Measurements from ENCODE around the gene FAM174B. TPM values are rescaled to one million over a fixed set of nuclear protein-coding genes. Genes with fewer than 3 reads are reported as not detected.
A peak's percentile ranks its signal among the peaks of the same experiment; 100 is the strongest.

FAM174B gene
- 23.0 TPM for polyA plus RNA-seq (2013, experiment 1 of 2)
- 22.2 TPM for polyA plus RNA-seq (2013, experiment 2 of 2)

DNA sequence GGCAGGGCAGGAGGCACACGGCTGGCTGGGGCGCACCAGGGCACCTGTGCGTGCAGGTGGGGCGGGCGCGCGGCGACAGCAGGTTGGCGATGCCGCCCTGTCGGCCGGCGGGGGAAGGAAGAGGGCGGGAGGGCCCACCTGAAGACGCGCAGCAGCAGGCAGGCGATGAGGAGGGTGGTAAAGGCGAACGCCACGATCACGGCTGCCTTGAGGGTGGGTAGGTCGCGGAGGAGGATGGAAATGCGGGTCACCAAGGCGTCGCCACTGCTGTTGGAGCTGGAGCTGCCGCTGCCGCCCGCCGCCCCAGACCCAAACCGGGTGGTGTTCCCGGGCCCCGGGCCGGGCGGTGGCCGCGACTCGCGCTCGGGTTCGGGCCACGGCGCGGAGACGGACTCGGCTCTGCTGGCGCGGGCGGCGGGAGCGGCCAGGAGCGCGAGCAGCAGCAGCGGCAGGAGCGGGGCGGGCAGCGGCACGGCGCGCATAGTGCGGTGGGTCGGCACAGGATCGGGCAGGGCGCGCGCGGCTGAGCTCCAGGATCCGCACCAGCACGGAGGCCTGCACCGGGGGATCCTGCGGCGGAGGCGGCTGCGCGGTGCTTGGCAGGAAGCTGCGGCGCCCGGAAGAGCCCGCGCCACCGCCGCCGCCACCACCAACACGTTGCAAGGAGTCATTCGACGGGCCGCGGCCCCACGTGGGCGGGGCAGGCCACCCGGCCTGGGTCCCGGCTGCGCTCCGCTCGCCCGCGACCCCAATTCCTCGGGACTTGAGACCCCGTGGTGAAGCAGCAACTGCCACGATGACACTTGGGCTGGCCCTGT is at the start of gene FAM174B:
Gene FAM174B, minus strand, starts transcription at position 598 of the 818 bp plus-strand sequence.
- 1% methylated on average over 100 of the region's 100 CpGs for WGBS
- Histone ChIP-seq H3K9ac (ENCODE audit: low read depth, low read length) (peak within 1 kb of the TSS; percentile 75), H3K9me3 (ENCODE audit: insufficient read depth, low read depth, low read length) (peaks cover 4% of the 10 kb centered on the region; the same call in 1 of the 2 replicates), H3K4me1 (ENCODE audit: insufficient read depth, low read length) (peaks cover 18% of the 10 kb centered on the region), H3K27me3 (ENCODE audit: insufficient read depth, low read length) (peaks cover 23% of the 10 kb centered on the region), H3K4me3 (ENCODE audit: low read length) (peak within 1 kb of the TSS; percentile 69), H3K36me3 (ENCODE audit: insufficient read depth, low read length) (peaks cover 9% of the 10 kb centered on the region), H3K27ac (ENCODE audit: low read depth, low read length) (peak within 1 kb of the TSS; percentile 21; the same call in 1 of the 2 replicates)

DNA sequence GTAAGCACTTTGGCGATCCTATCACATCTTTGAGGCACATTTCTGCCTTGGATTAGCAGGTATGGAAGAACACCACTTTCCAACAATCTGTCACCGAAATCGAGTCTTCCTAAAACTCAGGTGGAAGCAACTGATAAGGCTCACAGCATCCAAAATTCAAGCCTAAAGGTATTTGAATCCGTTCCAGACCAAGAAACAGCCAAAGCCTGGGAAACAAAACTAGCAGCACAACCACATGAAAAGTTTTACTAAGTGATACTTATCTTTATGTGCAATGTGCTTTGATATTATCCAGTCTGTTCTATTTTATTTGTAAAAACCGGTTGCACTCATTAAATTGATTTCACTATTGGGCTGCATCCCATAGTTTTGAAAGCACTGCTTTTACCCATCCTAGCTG is 40.5 kb upstream of the FAM174B start:
- H3K9me3 ChIP-seq (ENCODE audit: insufficient read depth, low read depth, low read length), result 0 out of 2 replicates have a peak, but pooled peaks cover 4% of the 10 kb centered on the region
- no peaks in the 10 kb centered on the region for H3K4me1 ChIP-seq (ENCODE audit: insufficient read depth, low read length)
- no peak overlapping the region for H3K4me3 ChIP-seq (ENCODE audit: low read length)
- no peaks in the 10 kb centered on the region for H3K36me3 ChIP-seq (ENCODE audit: insufficient read depth, low read length)
- 92% methylated on average over 5 of the region's 5 CpGs for WGBS
- H3K27me3 ChIP-seq (ENCODE audit: insufficient read depth, low read length), result no peaks in the 10 kb centered on the region
- no peak overlapping the region for H3K9ac ChIP-seq (ENCODE audit: low read depth, low read length)
- no peak overlapping the region for H3K27ac ChIP-seq (ENCODE audit: low read depth, low read length)

DNA sequence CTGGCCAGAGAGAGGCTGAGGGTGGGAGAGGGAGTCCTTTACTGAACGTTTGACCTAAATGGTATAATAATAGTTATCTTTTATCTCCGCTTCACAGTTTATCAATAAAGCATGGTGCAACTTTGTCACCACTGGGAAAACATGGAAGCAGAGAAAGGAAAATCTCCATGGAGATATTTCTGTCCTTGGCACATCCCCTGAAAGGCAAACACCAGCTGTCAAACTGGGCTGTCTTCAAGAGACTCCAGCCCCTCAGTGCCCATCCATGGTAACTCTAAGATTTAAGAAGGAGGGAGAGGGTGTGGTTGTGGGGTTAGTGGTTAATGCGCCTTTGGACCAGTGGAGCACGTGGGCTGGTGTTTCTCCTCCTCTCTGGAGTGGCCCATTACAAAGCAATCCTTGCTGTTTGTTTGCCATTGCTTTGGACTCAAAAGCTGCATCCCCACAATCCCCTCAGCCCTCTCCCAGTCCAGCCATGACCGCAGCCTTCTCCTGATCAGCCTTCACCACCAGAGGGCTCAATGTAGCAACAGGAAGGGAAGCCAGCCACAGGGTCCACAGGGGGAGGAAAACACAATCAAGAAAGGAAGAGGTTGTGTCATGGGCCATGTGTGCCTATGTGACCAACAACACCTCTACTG is 38.2 kb upstream of the FAM174B start:
- Histone ChIP-seq H3K4me3 (ENCODE audit: low read length) (no peak overlapping the region), H3K27ac (ENCODE audit: low read depth, low read length) (no peak overlapping the region), H3K9me3 (ENCODE audit: insufficient read depth, low read depth, low read length) (peaks cover 17% of the 10 kb centered on the region), H3K9ac (ENCODE audit: low read depth, low read length) (no peak overlapping the region), H3K36me3 (ENCODE audit: insufficient read depth, low read length) (no peaks in the 10 kb centered on the region), H3K4me1 (ENCODE audit: insufficient read depth, low read length) (no peaks in the 10 kb centered on the region), H3K27me3 (ENCODE audit: insufficient read depth, low read length) (no peaks in the 10 kb centered on the region)
- 61% methylated on average over 4 of the region's 5 CpGs for WGBS

DNA sequence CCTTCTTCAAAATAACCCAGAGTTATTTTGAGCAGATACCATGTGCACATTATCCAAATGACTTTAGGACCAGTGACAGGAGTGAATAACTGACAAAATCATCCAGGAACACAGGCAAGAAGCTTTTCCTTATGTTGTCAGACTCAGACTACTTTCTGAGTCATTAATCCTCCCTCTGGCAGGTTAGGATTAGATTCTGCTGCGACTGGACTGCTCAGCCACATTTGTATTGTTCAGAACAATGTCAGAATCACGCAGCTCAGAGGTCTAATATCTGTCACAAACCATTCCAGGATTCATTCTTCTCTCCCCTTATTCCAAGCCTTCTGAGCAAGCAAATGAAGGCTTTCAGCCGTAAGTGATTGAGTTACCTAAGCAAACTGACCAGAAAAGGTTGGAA is 34.8 kb upstream of the FAM174B start:
- Histone ChIP-seq H3K9me3 (ENCODE audit: insufficient read depth, low read depth, low read length) (peaks cover 19% of the 10 kb centered on the region), H3K4me3 (ENCODE audit: low read length) (no peak overlapping the region), H3K27me3 (ENCODE audit: insufficient read depth, low read length) (no peaks in the 10 kb centered on the region), H3K4me1 (ENCODE audit: insufficient read depth, low read length) (no peaks in the 10 kb centered on the region), H3K27ac (ENCODE audit: low read depth, low read length) (no peak overlapping the region), H3K9ac (ENCODE audit: low read depth, low read length) (no peak overlapping the region), H3K36me3 (ENCODE audit: insufficient read depth, low read length) (no peaks in the 10 kb centered on the region)
- WGBS, result 91% methylated on average over 3 of the region's 3 CpGs

DNA sequence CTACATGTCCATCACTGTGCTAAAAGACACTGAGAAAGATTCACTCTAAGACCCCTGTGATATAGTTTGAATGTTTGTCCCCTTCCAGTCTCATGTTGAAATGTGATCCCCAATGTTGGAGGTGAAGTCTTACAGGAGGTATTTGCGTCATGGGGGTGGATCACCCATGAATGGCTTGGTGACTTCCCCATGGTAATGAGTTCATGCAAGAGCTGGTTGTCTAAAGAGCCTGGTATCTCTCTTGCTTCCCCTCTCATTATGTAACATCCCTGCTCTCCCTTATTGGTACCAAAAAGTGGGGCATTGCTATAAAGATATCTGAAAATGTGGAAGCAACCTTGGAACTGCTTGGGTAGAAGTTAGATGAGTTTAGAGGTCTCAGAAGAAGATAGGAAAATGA is 32.2 kb upstream of the FAM174B start:
- H3K9me3 ChIP-seq (ENCODE audit: insufficient read depth, low read depth, low read length), result peaks cover 19% of the 10 kb centered on the region
- H3K27me3 ChIP-seq (ENCODE audit: insufficient read depth, low read length), result no peaks in the 10 kb centered on the region
- no peak overlapping the region for H3K9ac ChIP-seq (ENCODE audit: low read depth, low read length)
- no peak overlapping the region for H3K27ac ChIP-seq (ENCODE audit: low read depth, low read length)
- H3K4me1 ChIP-seq (ENCODE audit: insufficient read depth, low read length), result 0 out of 2 replicates have a peak, but pooled peaks cover 4% of the 10 kb centered on the region
- WGBS, result 81% methylated on average over 1 of the region's 1 CpG
- no peaks in the 10 kb centered on the region for H3K36me3 ChIP-seq (ENCODE audit: insufficient read depth, low read length)
- no peak overlapping the region for H3K4me3 ChIP-seq (ENCODE audit: low read length)

DNA sequence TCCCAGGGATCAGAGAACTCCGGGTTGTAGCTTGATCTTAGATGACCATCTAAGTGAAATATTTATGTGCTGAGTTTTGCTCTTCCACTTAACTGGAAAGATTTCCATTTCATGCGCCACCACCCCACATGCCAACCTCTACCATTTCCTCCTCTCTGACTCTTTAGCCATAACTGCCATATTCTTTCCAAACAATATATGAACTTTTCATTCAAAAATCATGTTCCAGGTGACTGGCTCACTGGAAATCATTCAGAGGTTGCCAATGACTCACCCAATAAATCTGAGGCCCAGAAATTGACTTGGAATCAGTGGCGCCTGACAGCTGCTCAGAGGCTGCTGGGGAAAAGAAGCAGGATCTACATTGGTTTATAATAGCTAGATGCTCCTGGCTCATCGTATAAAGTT is 31.6 kb upstream of the FAM174B start:
- Histone ChIP-seq H3K36me3 (ENCODE audit: insufficient read depth, low read length) (no peaks in the 10 kb centered on the region), H3K27me3 (ENCODE audit: insufficient read depth, low read length) (no peaks in the 10 kb centered on the region), H3K4me1 (ENCODE audit: insufficient read depth, low read length) (0 out of 2 replicates have a peak, but pooled peaks cover 4% of the 10 kb centered on the region), H3K9me3 (ENCODE audit: insufficient read depth, low read depth, low read length) (peaks cover 19% of the 10 kb centered on the region), H3K4me3 (ENCODE audit: low read length) (no peak overlapping the region), H3K9ac (ENCODE audit: low read depth, low read length) (no peak overlapping the region), H3K27ac (ENCODE audit: low read depth, low read length) (no peak overlapping the region)
- WGBS, result 90% methylated on average over 4 of the region's 4 CpGs

DNA sequence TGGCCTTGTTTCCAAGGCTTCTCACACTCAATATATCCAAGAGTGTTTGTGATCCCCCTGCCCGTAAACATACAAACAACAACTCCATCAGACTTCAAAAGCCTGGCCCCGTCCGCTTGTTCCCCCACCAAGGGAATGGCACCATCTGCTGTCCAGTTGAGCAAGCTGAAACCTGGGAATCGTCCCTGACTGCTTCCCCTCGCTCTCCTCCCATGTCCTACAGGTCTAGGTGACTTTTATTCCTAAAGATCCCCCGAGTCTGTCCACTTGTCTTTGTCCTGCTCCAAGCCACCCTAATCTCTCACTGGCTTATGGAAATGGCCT is 27.9 kb upstream of the FAM174B start:
- WGBS, result 68% methylated on average over 6 of the region's 6 CpGs

DNA sequence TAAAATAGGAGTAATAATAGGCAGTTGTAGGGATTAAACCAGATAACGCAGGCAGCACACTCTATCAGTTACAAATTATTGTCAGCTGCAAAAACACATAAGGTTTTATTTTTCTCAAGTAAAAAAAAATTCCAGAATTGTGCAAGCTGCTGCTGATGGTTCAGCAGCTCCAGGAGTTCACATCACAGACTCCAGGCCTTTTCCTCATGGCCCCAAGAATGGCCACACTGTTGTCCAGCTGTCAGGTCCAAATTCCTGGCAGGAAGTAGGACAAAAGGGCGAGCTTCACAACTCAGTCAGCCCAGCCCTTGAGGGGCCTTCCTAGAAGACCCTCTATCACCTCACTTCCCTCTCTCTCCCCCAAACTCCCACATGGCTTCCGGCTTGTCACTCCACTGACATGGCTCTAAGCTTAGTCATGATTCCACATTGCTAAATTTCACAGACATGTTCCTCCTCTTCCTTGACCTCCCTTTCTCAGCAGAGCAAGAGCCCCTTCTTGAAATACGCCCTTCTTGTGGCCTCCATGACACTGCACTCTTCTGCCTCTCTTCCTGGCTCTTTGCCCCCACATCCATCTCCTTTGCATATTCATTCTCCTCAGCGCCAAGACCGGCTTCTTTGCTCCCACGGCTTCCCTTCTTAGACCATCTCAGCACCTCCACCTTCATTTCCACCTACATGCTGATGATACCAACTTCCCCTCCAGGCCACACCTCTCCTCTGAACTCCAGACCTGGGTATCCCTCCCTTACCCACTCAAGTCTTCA is 27.4 kb upstream of the FAM174B start:
- no peak overlapping the region for H3K9ac ChIP-seq (ENCODE audit: low read depth, low read length)
- 0 out of 2 replicates have a peak, but pooled peaks cover 4% of the 10 kb centered on the region for H3K4me1 ChIP-seq (ENCODE audit: insufficient read depth, low read length)
- no peaks in the 10 kb centered on the region for H3K9me3 ChIP-seq (ENCODE audit: insufficient read depth, low read depth, low read length)
- no peak overlapping the region for H3K27ac ChIP-seq (ENCODE audit: low read depth, low read length)
- H3K36me3 ChIP-seq (ENCODE audit: insufficient read depth, low read length), result no peaks in the 10 kb centered on the region
- H3K27me3 ChIP-seq (ENCODE audit: insufficient read depth, low read length), result no peaks in the 10 kb centered on the region
- H3K4me3 ChIP-seq (ENCODE audit: low read length), result no peak overlapping the region
- WGBS, result 81% methylated on average over 7 of the region's 7 CpGs

More for the DNA sequence above, 27.9 kb upstream of the FAM174B start:
- Histone ChIP-seq H3K9me3 (ENCODE audit: insufficient read depth, low read depth, low read length) (peaks cover 2% of the 10 kb centered on the region), H3K4me3 (ENCODE audit: low read length) (no peak overlapping the region), H3K27me3 (ENCODE audit: insufficient read depth, low read length) (no peaks in the 10 kb centered on the region), H3K27ac (ENCODE audit: low read depth, low read length) (no peak overlapping the region), H3K9ac (ENCODE audit: low read depth, low read length) (no peak overlapping the region), H3K4me1 (ENCODE audit: insufficient read depth, low read length) (0 out of 2 replicates have a peak, but pooled peaks cover 4% of the 10 kb centered on the region), H3K36me3 (ENCODE audit: insufficient read depth, low read length) (no peaks in the 10 kb centered on the region)

DNA sequence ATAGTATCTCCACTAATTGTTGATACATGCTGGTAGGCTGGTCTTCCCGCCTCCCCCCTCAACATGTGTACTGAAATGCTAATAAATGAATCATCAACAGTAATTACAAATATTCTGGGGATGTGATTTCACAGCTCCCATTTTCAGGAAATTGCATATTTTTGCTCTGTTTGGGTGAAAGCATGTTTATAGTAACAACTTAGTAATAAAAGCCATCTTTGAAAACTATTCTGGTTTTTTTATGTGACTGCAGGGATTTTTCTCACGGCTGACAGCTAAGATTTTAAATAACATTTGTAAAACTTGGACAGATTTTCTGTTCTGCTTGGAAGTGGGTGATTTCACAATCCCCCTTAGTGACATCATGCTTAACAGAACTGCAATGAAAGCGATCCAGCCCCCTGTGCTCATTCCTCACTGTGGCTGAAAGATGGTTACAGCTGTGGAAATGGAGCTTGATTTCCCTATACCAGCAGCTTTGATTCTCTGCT is 25.6 kb upstream of the FAM174B start:
- Histone ChIP-seq H3K27ac (ENCODE audit: low read depth, low read length) (no peak overlapping the region), H3K9me3 (ENCODE audit: insufficient read depth, low read depth, low read length) (no peaks in the 10 kb centered on the region), H3K4me3 (ENCODE audit: low read length) (no peak overlapping the region), H3K9ac (ENCODE audit: low read depth, low read length) (no peak overlapping the region), H3K27me3 (ENCODE audit: insufficient read depth, low read length) (no peaks in the 10 kb centered on the region), H3K36me3 (ENCODE audit: insufficient read depth, low read length) (no peaks in the 10 kb centered on the region), H3K4me1 (ENCODE audit: insufficient read depth, low read length) (0 out of 2 replicates have a peak, but pooled peaks cover 4% of the 10 kb centered on the region)
- 33% methylated on average over 2 of the region's 3 CpGs for WGBS

DNA sequence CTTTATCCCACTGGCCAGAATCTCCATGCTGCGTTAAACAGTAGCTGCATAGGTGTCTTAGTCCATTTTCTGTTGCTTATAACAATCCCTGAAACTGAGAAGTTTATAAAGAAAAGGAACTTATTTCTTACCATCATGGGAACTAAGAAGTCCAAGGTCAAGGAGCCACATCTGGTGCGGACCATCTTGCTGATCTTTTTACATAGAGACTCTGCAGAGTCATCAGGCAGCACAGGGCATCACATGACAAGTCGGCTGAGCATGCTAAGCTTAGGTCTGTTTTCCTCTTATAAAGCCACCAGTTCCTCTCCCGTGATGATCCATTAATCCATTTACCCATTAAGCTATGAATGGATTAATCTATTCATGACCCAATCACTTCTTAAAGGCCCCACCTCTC is 22.4 kb upstream of the FAM174B start:
- Histone ChIP-seq H3K36me3 (ENCODE audit: insufficient read depth, low read length) (no peaks in the 10 kb centered on the region), H3K27me3 (ENCODE audit: insufficient read depth, low read length) (peaks cover 15% of the 10 kb centered on the region), H3K4me1 (ENCODE audit: insufficient read depth, low read length) (0 out of 2 replicates have a peak, but pooled peaks cover under 1% of the 10 kb centered on the region), H3K9me3 (ENCODE audit: insufficient read depth, low read depth, low read length) (no peaks in the 10 kb centered on the region), H3K27ac (ENCODE audit: low read depth, low read length) (no peak overlapping the region), H3K9ac (ENCODE audit: low read depth, low read length) (no peak overlapping the region), H3K4me3 (ENCODE audit: low read length) (no peak overlapping the region)
- WGBS, result 91% methylated on average over 4 of the region's 4 CpGs

DNA sequence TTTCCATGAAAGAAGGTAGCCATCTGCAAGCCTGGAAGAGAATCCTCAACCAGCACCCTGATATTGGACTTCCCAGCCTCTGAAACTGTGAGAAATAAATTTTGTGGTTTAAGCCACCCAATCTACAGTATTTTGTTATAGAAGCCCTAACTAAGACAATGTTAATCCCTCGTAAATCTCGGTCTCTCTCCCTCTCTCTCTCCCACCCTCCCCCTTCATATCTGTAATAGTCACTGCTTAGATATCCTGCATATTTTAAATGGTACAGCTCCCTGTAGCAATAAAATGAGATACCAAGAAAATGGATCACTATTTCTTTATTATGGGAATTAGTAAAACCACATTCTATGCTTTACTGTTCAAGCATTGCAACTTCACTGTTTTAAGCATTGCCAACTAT is 21.0 kb upstream of the FAM174B start:
- H3K9ac ChIP-seq (ENCODE audit: low read depth, low read length), result no peak overlapping the region
- peaks cover 30% of the 10 kb centered on the region for H3K27me3 ChIP-seq (ENCODE audit: insufficient read depth, low read length)
- H3K36me3 ChIP-seq (ENCODE audit: insufficient read depth, low read length), result no peaks in the 10 kb centered on the region
- H3K4me3 ChIP-seq (ENCODE audit: low read length), result no peak overlapping the region
- H3K4me1 ChIP-seq (ENCODE audit: insufficient read depth, low read length), result no peaks in the 10 kb centered on the region
- no peaks in the 10 kb centered on the region for H3K9me3 ChIP-seq (ENCODE audit: insufficient read depth, low read depth, low read length)
- 88% methylated on average over 2 of the region's 2 CpGs for whole genome bisulfite sequencing
- H3K27ac ChIP-seq (ENCODE audit: low read depth, low read length), result no peak overlapping the region
